ENCODE data around the gene IGF1.

DNA sequence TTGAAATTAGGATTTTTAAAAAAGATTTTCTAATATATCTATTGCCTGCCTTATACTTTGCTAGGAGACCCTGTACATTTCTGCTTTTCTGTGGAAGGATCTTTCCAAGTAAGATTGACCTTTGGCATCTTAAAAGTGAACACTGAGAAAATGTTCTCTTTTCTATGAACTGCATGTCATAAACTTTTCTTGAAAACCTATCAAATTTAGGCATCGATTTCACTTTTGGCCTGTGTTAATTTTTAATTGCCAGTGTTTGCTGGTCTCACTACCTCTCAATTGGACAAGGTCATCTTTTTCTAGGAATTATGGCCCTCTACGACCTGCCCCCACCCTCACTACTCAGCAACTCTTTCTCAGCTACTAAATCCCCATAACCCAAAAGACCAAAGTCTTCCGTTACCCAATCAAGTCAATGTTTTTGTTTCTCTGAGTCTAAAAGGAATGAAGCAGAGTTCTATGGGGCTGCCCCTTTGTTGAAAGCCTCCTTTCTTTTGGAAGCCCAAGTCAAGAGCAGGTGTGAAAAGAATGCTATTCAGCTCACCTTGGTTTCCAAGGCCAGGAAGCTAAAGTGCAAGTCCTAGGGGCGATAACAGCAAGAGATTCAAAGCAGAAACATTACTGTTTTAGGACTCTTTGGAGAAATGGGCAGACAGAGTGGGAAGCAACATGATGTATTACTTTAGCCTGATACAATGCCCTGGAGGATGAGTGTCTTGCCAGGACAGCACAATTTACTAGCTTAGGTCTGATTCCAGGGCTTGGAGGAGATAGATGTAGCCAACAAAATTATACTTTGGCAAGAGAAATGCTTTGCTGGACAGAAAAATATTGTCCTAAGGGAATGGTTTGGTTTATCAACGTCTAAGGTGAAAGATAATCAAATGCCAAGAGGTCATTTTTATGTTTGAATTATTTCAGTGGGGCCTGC, 55.0 kb downstream of the IGF1 start:
- TF ChIP-seq POLR2A (IDR thresholded peaks at IDR 0.05): no peak
- TF ChIP-seq, protein P1, sequence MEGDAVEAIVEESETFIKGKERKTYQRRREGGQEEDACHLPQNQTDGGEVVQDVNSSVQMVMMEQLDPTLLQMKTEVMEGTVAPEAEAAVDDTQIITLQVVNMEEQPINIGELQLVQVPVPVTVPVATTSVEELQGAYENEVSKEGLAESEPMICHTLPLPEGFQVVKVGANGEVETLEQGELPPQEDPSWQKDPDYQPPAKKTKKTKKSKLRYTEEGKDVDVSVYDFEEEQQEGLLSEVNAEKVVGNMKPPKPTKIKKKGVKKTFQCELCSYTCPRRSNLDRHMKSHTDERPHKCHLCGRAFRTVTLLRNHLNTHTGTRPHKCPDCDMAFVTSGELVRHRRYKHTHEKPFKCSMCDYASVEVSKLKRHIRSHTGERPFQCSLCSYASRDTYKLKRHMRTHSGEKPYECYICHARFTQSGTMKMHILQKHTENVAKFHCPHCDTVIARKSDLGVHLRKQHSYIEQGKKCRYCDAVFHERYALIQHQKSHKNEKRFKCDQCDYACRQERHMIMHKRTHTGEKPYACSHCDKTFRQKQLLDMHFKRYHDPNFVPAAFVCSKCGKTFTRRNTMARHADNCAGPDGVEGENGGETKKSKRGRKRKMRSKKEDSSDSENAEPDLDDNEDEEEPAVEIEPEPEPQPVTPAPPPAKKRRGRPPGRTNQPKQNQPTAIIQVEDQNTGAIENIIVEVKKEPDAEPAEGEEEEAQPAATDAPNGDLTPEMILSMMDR (IDR thresholded peaks at IDR 0.05): no peak
- no peak for TF ChIP-seq EP300 (IDR thresholded peaks at IDR 0.05)

All from tibial nerve (tissue), 4 donors.